Naive B cell (primary cell): ENCODE measurements around the gene MAP2K3. TPM values are rescaled to one million over a fixed set of nuclear protein-coding genes. Genes with fewer than 3 reads are reported as not detected.
"Not testable (repeated sequence)": the region's sequence is repeated elsewhere in the genome, so short reads cannot be mapped to it uniquely, and the experiment has no call there.

Experiments used
- ATAC-seq, 2 donors: fragments of 150-1000 bp; cut with Tn5 transposase; 2 replicates each; pipeline ENCODE4 v1.10.0; 2021; ENCODE audit warnings: low read depth in 2 of 2, mild to moderate bottlenecking in 2 of 2, moderate library complexity in 2 of 2
- DNase-seq: peaks from one replicate; pipeline ENCODE4 v3.0.0; 2022
- H3K27ac Mint-ChIP-seq, 6 donors: one replicate each; pipeline ENCODE4 v1.8.0; 2020 to 2022; ENCODE audit warnings: mild to moderate bottlenecking in 6 of 6, mixed read lengths in 6 of 6, moderate library complexity in 5 of 6, inconsistent platforms in 2 of 6
- H3K27me3 Mint-ChIP-seq, 3 donors: one replicate each; pipeline ENCODE4 v1.8.0; 2021 to 2022; ENCODE audit warnings: mixed read lengths in 3 of 3, mild to moderate bottlenecking in 1 of 3
- H3K36me3 Mint-ChIP-seq, 2 donors: one replicate each; pipeline ENCODE4 v1.8.0; 2020 to 2022; ENCODE audit warnings: mixed read lengths in 2 of 2, inconsistent platforms in 1 of 2, mild to moderate bottlenecking in 1 of 2
- H3K4me1 Mint-ChIP-seq, 3 donors: one replicate each; pipeline ENCODE4 v1.8.0; 2020 to 2022; ENCODE audit warnings: mixed read lengths in 3 of 3, inconsistent platforms in 1 of 3, mild to moderate bottlenecking in 1 of 3, moderate library complexity in 1 of 3
- H3K4me3 Mint-ChIP-seq, 8 donors: one replicate each; pipeline ENCODE4 v1.8.0; 2020 to 2022; ENCODE audit warnings: mild to moderate bottlenecking in 8 of 8, mixed read lengths in 8 of 8, moderate library complexity in 8 of 8, inconsistent platforms in 2 of 8
- H3K9me3 Mint-ChIP-seq, 7 donors: one replicate each; pipeline ENCODE4 v1.8.0; 2020 to 2022; ENCODE audit warnings: mixed read lengths in 7 of 7, mild to moderate bottlenecking in 5 of 7, inconsistent platforms in 2 of 7, moderate library complexity in 1 of 7
- polyA plus RNA-seq, 6 donors: library from polyadenylated mRNA; unstranded; fragments of 300-500 nt; fragmentation: Illumina TruSeq; gene quantifications; one replicate each; pipeline ENCODE4 v1.2.3, GENCODE V29; 2021; ENCODE audit warnings: low read depth in 6 of 6

MAP2K3 gene
- polyA plus RNA-seq, 6 donors from 2014 or later: 93.2 to 151 (median 99.7) TPM

GRCh38 chr17:21348081-21348925 lies 63.8 kb downstream of the MAP2K3 start:
- DNase-seq, H3K36me3 Mint-ChIP-seq, H3K9me3 Mint-ChIP-seq, H3K4me1 Mint-ChIP-seq: not testable (repeated sequence)
- Mint-ChIP-seq H3K27me3 (peaks cover 0 to 13% (median 0%) of the 10 kb centered on the region in 3 donors), H3K4me3 (peak overlapping the region in 1 of 8 donors; percentile 33), H3K27ac (peak overlapping the region in 1 of 6 donors; percentile 62)
- ATAC-seq: peak; percentile 59 to 60

- H3K36me3 Mint-ChIP-seq, H3K4me3 Mint-ChIP-seq, H3K4me1 Mint-ChIP-seq, DNase-seq, ATAC-seq, H3K9me3 Mint-ChIP-seq, H3K27ac Mint-ChIP-seq: not testable (repeated sequence)
- H3K27me3 Mint-ChIP-seq: peaks cover 0 to 16% (median 0%) of the 10 kb centered on the region in 3 donors
These were observed 64.4 kb downstream of the MAP2K3 start for GRCh38 chr17:21348926-21349261.

- H3K27me3 Mint-ChIP-seq: peaks cover under 1 to 14% (median 1%) of the 10 kb centered on the region in 3 donors
- not testable (repeated sequence) for DNase-seq, ATAC-seq, H3K9me3 Mint-ChIP-seq, H3K36me3 Mint-ChIP-seq, H3K4me1 Mint-ChIP-seq, H3K4me3 Mint-ChIP-seq
- H3K27ac Mint-ChIP-seq: peak overlapping the region in 2 of 6 donors; percentile 10 to 20
These were observed 65.0 kb downstream of the MAP2K3 start for GRCh38 chr17:21349358-21350050.

GRCh38 chr17:21350495-21350894 lies 66.0 kb downstream of the MAP2K3 start:
- not testable (repeated sequence) for H3K9me3 Mint-ChIP-seq, H3K4me3 Mint-ChIP-seq, ATAC-seq, H3K36me3 Mint-ChIP-seq, DNase-seq, H3K4me1 Mint-ChIP-seq, H3K27ac Mint-ChIP-seq
- H3K27me3 Mint-ChIP-seq: peaks cover 4 to 17% (median 6%) of the 10 kb centered on the region in 3 donors

GRCh38 chr17:21351366-21352065 lies 67.0 kb downstream of the MAP2K3 start:
- DNase-seq (no peak), ATAC-seq (no peak)
- Mint-ChIP-seq H3K4me3 (no peak overlapping the region), H3K36me3 (no peaks in the 10 kb centered on the region), H3K27ac (peak overlapping the region in 3 of 6 donors; percentile 34 to 81 (median 49)), H3K9me3 (peaks cover 0 to 3% (median 0%) of the 10 kb centered on the region in 7 donors), H3K4me1 (peaks cover 0 to 5% (median 5%) of the 10 kb centered on the region in 3 donors), H3K27me3 (peaks cover 4 to 20% (median 11%) of the 10 kb centered on the region in 3 donors)

GRCh38 chr17:21352221-21352980 lies 67.9 kb downstream of the MAP2K3 start:
- ATAC-seq (no peak), DNase-seq (no peak)
- no peaks in the 10 kb centered on the region for H3K36me3 Mint-ChIP-seq
- H3K4me1 Mint-ChIP-seq: peaks cover 0 to 5% (median 5%) of the 10 kb centered on the region in 3 donors
- no peak overlapping the region for H3K27ac Mint-ChIP-seq
- H3K9me3 Mint-ChIP-seq: peaks cover 0 to 9% (median 0%) of the 10 kb centered on the region in 7 donors
- peaks cover 4 to 27% (median 20%) of the 10 kb centered on the region in 3 donors for H3K27me3 Mint-ChIP-seq
- H3K4me3 Mint-ChIP-seq: no peak overlapping the region

GRCh38 chr17:21352981-21353265 lies 68.4 kb downstream of the MAP2K3 start:
- Mint-ChIP-seq H3K4me3 (no peak overlapping the region), H3K36me3 (no peaks in the 10 kb centered on the region), H3K9me3 (peaks cover 0 to 9% (median 0%) of the 10 kb centered on the region in 7 donors), H3K27me3 (peaks cover 4 to 27% (median 20%) of the 10 kb centered on the region in 3 donors), H3K27ac (peak overlapping the region in 1 of 6 donors; percentile 48), H3K4me1 (peaks cover 0 to 5% (median 3%) of the 10 kb centered on the region in 3 donors)
- ATAC-seq (no peak), DNase-seq (no peak)

GRCh38 chr17:21353326-21354010 lies 69.0 kb downstream of the MAP2K3 start:
- H3K27me3 Mint-ChIP-seq: peaks cover 4 to 27% (median 20%) of the 10 kb centered on the region in 3 donors
- no peaks in the 10 kb centered on the region for H3K36me3 Mint-ChIP-seq
- ATAC-seq (no peak), DNase-seq (no peak)
- no peak overlapping the region for H3K4me3 Mint-ChIP-seq
- H3K4me1 Mint-ChIP-seq: peaks cover 0 to 5% (median 2%) of the 10 kb centered on the region in 3 donors
- H3K9me3 Mint-ChIP-seq: peaks cover 0 to 9% (median 0%) of the 10 kb centered on the region in 7 donors
- H3K27ac Mint-ChIP-seq: peak overlapping the region in 2 of 6 donors; percentile 48 to 51

- peak overlapping the region in 1 of 6 donors; percentile 78 for H3K27ac Mint-ChIP-seq
- H3K36me3 Mint-ChIP-seq: no peaks in the 10 kb centered on the region
These were observed 70.4 kb downstream of the MAP2K3 start for GRCh38 chr17:21354796-21355385.

GRCh38 chr17:21355586-21355985 lies 71.1 kb downstream of the MAP2K3 start:
- no peak for ATAC-seq
- peaks cover 0 to 9% (median 0%) of the 10 kb centered on the region in 7 donors for H3K9me3 Mint-ChIP-seq
- no peak for DNase-seq
- no peaks in the 10 kb centered on the region for H3K36me3 Mint-ChIP-seq
- no peak overlapping the region for H3K4me3 Mint-ChIP-seq
- peaks cover 0 to 4% (median 0%) of the 10 kb centered on the region in 3 donors for H3K4me1 Mint-ChIP-seq
- H3K27ac Mint-ChIP-seq: no peak overlapping the region
- H3K27me3 Mint-ChIP-seq: peaks cover 4 to 31% (median 20%) of the 10 kb centered on the region in 3 donors

More at GRCh38 chr17:21354796-21355385, 70.4 kb downstream of the MAP2K3 start:
- no peak overlapping the region for H3K4me3 Mint-ChIP-seq
- H3K9me3 Mint-ChIP-seq: peaks cover 0 to 9% (median 0%) of the 10 kb centered on the region in 7 donors
- DNase-seq (no peak), ATAC-seq (no peak)
- peaks cover 4 to 31% (median 20%) of the 10 kb centered on the region in 3 donors for H3K27me3 Mint-ChIP-seq
- peaks cover 0 to 4% (median 2%) of the 10 kb centered on the region in 3 donors for H3K4me1 Mint-ChIP-seq

GRCh38 chr17:21356537-21357127 lies 72.1 kb downstream of the MAP2K3 start:
- no peak for ATAC-seq

More at GRCh38 chr17:21356537-21357127, 72.1 kb downstream of the MAP2K3 start:
- no peaks in the 10 kb centered on the region for H3K36me3 Mint-ChIP-seq
- H3K27me3 Mint-ChIP-seq: peaks cover 4 to 28% (median 20%) of the 10 kb centered on the region in 3 donors
- H3K4me1 Mint-ChIP-seq: peaks cover 0 to 4% (median 0%) of the 10 kb centered on the region in 3 donors
- no peak overlapping the region for H3K4me3 Mint-ChIP-seq
- H3K9me3 Mint-ChIP-seq: peaks cover 0 to 9% (median 0%) of the 10 kb centered on the region in 7 donors
- H3K27ac Mint-ChIP-seq: no peak overlapping the region
- no peak for DNase-seq
